ENCODE results near the gene HMOX1.

GRCh38 chr22:35344956-35345690 is 35.8 kb upstream of the HMOX1 start:
- TF ChIP-seq CTCF (IDR thresholded peaks at IDR 0.05) = no peak
- TF ChIP-seq POLR2A (IDR thresholded peaks at IDR 0.05) = no peak

Data from heart left ventricle (tissue), 13 donors.